Measurements from ENCODE around the gene SLC38A10. TPM values are rescaled to one million over a fixed set of nuclear protein-coding genes. Genes with fewer than 3 reads are reported as not detected.

SLC38A10 gene
- total and polyA plus RNA-seq, 3 experiments from 2014 or later = 49.0 to 71.1 (median 51.0) TPM

- Mint-ChIP-seq H3K27me3 (no peaks in the 10 kb centered on the region), H3K4me1 (peaks cover 37 to 63% (median 62%) of the 10 kb centered on the region in 3 donors), H3K36me3 (peaks cover 0 to 46% (median 8%) of the 10 kb centered on the region in 3 donors), H3K27ac (peak overlapping the region in 7 of 8 donors; percentile 32 to 82 (median 63)), H3K9me3 (no peaks in the 10 kb centered on the region), H3K4me3 (peak overlapping the region in 6 of 7 donors; percentile 7 to 81 (median 38))
- Histone ChIP-seq H3K27me3 (ENCODE audit: insufficient read depth, low read length, poor library complexity, severe bottlenecking) (no peaks in the 10 kb centered on the region), H3K9me3 (ENCODE audit: low read length) (no peaks in the 10 kb centered on the region), H3K36me3 (ENCODE audit: insufficient read depth, low read length) (peaks cover 4% of the 10 kb centered on the region), H3K4me3 (ENCODE audit: low read length) (no peak overlapping the region), H3K4me1 (ENCODE audit: insufficient read depth, low read length) (peaks cover 31% of the 10 kb centered on the region), H3K27ac (ENCODE audit: low read depth, low read length) (no peak overlapping the region)
- POLR2A ChIA-PET = interaction anchor here (0.6 kb wide), 1 partner anchor 105 kb away, joined by 3 read pairs; no protein-coding TSS in a partner anchor
- peak; percentile 53 to 76 (median 62) for DNase-seq
- CTCF ChIA-PET = interaction anchor here (0.7 to 4.2 kb wide), 9 partner anchors 13 to 315 kb away, joined by 3 to 28 read pairs (median 4); no protein-coding TSS in a partner anchor
These were observed 3.4 kb downstream of the SLC38A10 start for GRCh38 chr17:81291662-81292061.

GRCh38 chr17:81290230-81290629, 4.9 kb downstream of the SLC38A10 start:
- ChIA-PET CTCF (interaction anchor here (1.4 to 4.2 kb wide), 2 partner anchors 195 to 317 kb away, joined by 3 to 28 read pairs; no protein-coding TSS in a partner anchor), POLR2A (no interaction called here)
- Mint-ChIP-seq H3K36me3 (peaks cover 0 to 40% (median 8%) of the 10 kb centered on the region in 3 donors), H3K4me1 (peaks cover 38 to 65% (median 64%) of the 10 kb centered on the region in 3 donors), H3K27ac (peak overlapping the region in 3 of 8 donors; percentile 27 to 45 (median 44)), H3K4me3 (peak overlapping the region in 1 of 7 donors; percentile 68), H3K9me3 (no peaks in the 10 kb centered on the region), H3K27me3 (no peaks in the 10 kb centered on the region)
- peaks cover 30% of the 10 kb centered on the region for H3K4me1 ChIP-seq (ENCODE audit: insufficient read depth, low read length)
- H3K4me3 ChIP-seq (ENCODE audit: low read length) = no peak overlapping the region
- H3K36me3 ChIP-seq (ENCODE audit: insufficient read depth, low read length) = peaks cover 4% of the 10 kb centered on the region
- no peak for DNase-seq
- H3K27ac ChIP-seq (ENCODE audit: low read depth, low read length) = no peak overlapping the region
- H3K9me3 ChIP-seq (ENCODE audit: low read length) = no peaks in the 10 kb centered on the region
- no peaks in the 10 kb centered on the region for H3K27me3 ChIP-seq (ENCODE audit: insufficient read depth, low read length, poor library complexity, severe bottlenecking)

- DNase-seq = no peak
- no peak overlapping the region for H3K4me3 ChIP-seq (ENCODE audit: low read length)
- H3K36me3 ChIP-seq (ENCODE audit: insufficient read depth, low read length) = peaks cover 4% of the 10 kb centered on the region
- Mint-ChIP-seq H3K9me3 (no peaks in the 10 kb centered on the region), H3K4me1 (peaks cover 43 to 71% (median 70%) of the 10 kb centered on the region in 3 donors), H3K27me3 (no peaks in the 10 kb centered on the region), H3K27ac (peak overlapping the region in 2 of 8 donors; percentile 44 to 45), H3K4me3 (no peak overlapping the region), H3K36me3 (peaks cover 0 to 44% (median 9%) of the 10 kb centered on the region in 3 donors)
- POLR2A ChIA-PET = no interaction called here
- CTCF ChIA-PET = no interaction called here
- H3K27ac ChIP-seq (ENCODE audit: low read depth, low read length) = no peak overlapping the region
- H3K4me1 ChIP-seq (ENCODE audit: insufficient read depth, low read length) = peaks cover 36% of the 10 kb centered on the region
- H3K27me3 ChIP-seq (ENCODE audit: insufficient read depth, low read length, poor library complexity, severe bottlenecking) = no peaks in the 10 kb centered on the region
- no peaks in the 10 kb centered on the region for H3K9me3 ChIP-seq (ENCODE audit: low read length)
These were observed 5.5 kb downstream of the SLC38A10 start for GRCh38 chr17:81289627-81290026.

- ChIA-PET POLR2A (no interaction called here), CTCF (no interaction called here)
- Mint-ChIP-seq H3K4me3 (no peak overlapping the region), H3K4me1 (peaks cover 39 to 67% (median 66%) of the 10 kb centered on the region in 3 donors), H3K27ac (peak overlapping the region in 2 of 8 donors; percentile 33 to 96), H3K9me3 (no peaks in the 10 kb centered on the region), H3K27me3 (no peaks in the 10 kb centered on the region), H3K36me3 (peaks cover 0 to 44% (median 9%) of the 10 kb centered on the region in 3 donors)
- peaks cover 34% of the 10 kb centered on the region for H3K4me1 ChIP-seq (ENCODE audit: insufficient read depth, low read length)
- H3K27ac ChIP-seq (ENCODE audit: low read depth, low read length) = no peak overlapping the region
- H3K4me3 ChIP-seq (ENCODE audit: low read length) = no peak overlapping the region
- no peaks in the 10 kb centered on the region for H3K9me3 ChIP-seq (ENCODE audit: low read length)
- peaks cover 4% of the 10 kb centered on the region for H3K36me3 ChIP-seq (ENCODE audit: insufficient read depth, low read length)
- DNase-seq = no peak
- no peaks in the 10 kb centered on the region for H3K27me3 ChIP-seq (ENCODE audit: insufficient read depth, low read length, poor library complexity, severe bottlenecking)
These were observed 6.4 kb downstream of the SLC38A10 start for GRCh38 chr17:81288715-81289114.

- no peak for DNase-seq
- Mint-ChIP-seq H3K27ac (peak overlapping the region in 7 of 8 donors; percentile 50 to 96 (median 78)), H3K4me3 (peak overlapping the region in 3 of 7 donors; percentile 54 to 67 (median 66)), H3K4me1 (peaks cover 37 to 59% (median 59%) of the 10 kb centered on the region in 3 donors), H3K9me3 (no peaks in the 10 kb centered on the region), H3K36me3 (peaks cover 0 to 44% (median 9%) of the 10 kb centered on the region in 3 donors), H3K27me3 (no peaks in the 10 kb centered on the region)
- H3K9me3 ChIP-seq (ENCODE audit: low read length) = no peaks in the 10 kb centered on the region
- CTCF ChIA-PET = no interaction called here
- no peak overlapping the region for H3K27ac ChIP-seq (ENCODE audit: low read depth, low read length)
- H3K36me3 ChIP-seq (ENCODE audit: insufficient read depth, low read length) = peaks cover 4% of the 10 kb centered on the region
- POLR2A ChIA-PET = interaction anchor here (0.6 kb wide), 1 partner anchor 643 kb away, joined by 4 read pairs; no protein-coding TSS in a partner anchor
- no peaks in the 10 kb centered on the region for H3K27me3 ChIP-seq (ENCODE audit: insufficient read depth, low read length, poor library complexity, severe bottlenecking)
- no peak overlapping the region for H3K4me3 ChIP-seq (ENCODE audit: low read length)
- peaks cover 28% of the 10 kb centered on the region for H3K4me1 ChIP-seq (ENCODE audit: insufficient read depth, low read length)
These were observed 7.2 kb downstream of the SLC38A10 start for GRCh38 chr17:81287741-81288430.

- Histone ChIP-seq H3K4me3 (ENCODE audit: low read length) (no peak overlapping the region), H3K4me1 (ENCODE audit: insufficient read depth, low read length) (peaks cover 28% of the 10 kb centered on the region), H3K9me3 (ENCODE audit: low read length) (no peaks in the 10 kb centered on the region), H3K36me3 (ENCODE audit: insufficient read depth, low read length) (peaks cover 4% of the 10 kb centered on the region), H3K27me3 (ENCODE audit: insufficient read depth, low read length, poor library complexity, severe bottlenecking) (no peaks in the 10 kb centered on the region), H3K27ac (ENCODE audit: low read depth, low read length) (no peak overlapping the region)
- no peak for DNase-seq
- Mint-ChIP-seq H3K9me3 (no peaks in the 10 kb centered on the region), H3K4me1 (peaks cover 37 to 53% (median 52%) of the 10 kb centered on the region in 3 donors), H3K4me3 (peak overlapping the region in 6 of 7 donors; percentile 19 to 79 (median 50)), H3K27me3 (no peaks in the 10 kb centered on the region), H3K36me3 (peaks cover 0 to 46% (median 9%) of the 10 kb centered on the region in 3 donors), H3K27ac (peak overlapping the region in 7 of 8 donors; percentile 49 to 96 (median 78))
- POLR2A ChIA-PET = no interaction called here
- CTCF ChIA-PET = no interaction called here
These were observed 8.0 kb downstream of the SLC38A10 start for GRCh38 chr17:81287152-81287551.

- Histone ChIP-seq H3K27me3 (ENCODE audit: insufficient read depth, low read length, poor library complexity, severe bottlenecking) (no peaks in the 10 kb centered on the region), H3K27ac (ENCODE audit: low read depth, low read length) (peak overlapping the region; percentile 60), H3K4me1 (ENCODE audit: insufficient read depth, low read length) (peaks cover 27% of the 10 kb centered on the region), H3K36me3 (ENCODE audit: insufficient read depth, low read length) (peaks cover 4% of the 10 kb centered on the region), H3K4me3 (ENCODE audit: low read length) (no peak overlapping the region), H3K9me3 (ENCODE audit: low read length) (no peaks in the 10 kb centered on the region)
- H3K36me3 Mint-ChIP-seq = peaks cover 0 to 46% (median 9%) of the 10 kb centered on the region in 3 donors
- H3K27me3 Mint-ChIP-seq = no peaks in the 10 kb centered on the region
- H3K27ac Mint-ChIP-seq = peak overlapping the region; percentile 50 to 96 (median 78)
- ChIA-PET POLR2A (interaction anchor here (1.9 kb wide), 1 partner anchor 9 kb away, joined by 7 read pairs; the partner anchor contains the start of gene SLC38A10), CTCF (no interaction called here)
- H3K4me1 Mint-ChIP-seq = peaks cover 35 to 50% (median 48%) of the 10 kb centered on the region in 3 donors
- peak overlapping the region; percentile 5 to 92 (median 66) for H3K4me3 Mint-ChIP-seq
- no peaks in the 10 kb centered on the region for H3K9me3 Mint-ChIP-seq
- DNase-seq = no peak
These were observed 8.5 kb downstream of the SLC38A10 start for GRCh38 chr17:81286491-81287145.
